Right lobe of liver (tissue), 4 donors: Measurements from ENCODE around the gene PCLAF.
"Not testable (repeated sequence)": the region's sequence is repeated elsewhere in the genome, so short reads cannot be mapped to it uniquely, and the experiment has no call there.

Experiments used
- CTCF ChIP-seq, 4 donors: fragments of 200-600 bp in 3 of 4; fragments of 450-650 bp in 1 of 4; IDR thresholded peaks; one replicate each; pipeline versions ENCODE4 v1.5.1 to v1.8.0; 2016 to 2022; ENCODE audit warnings: antibody characterized with exemption in 4 of 4, mild to moderate bottlenecking in 2 of 4
- POLR2A ChIP-seq: fragments of 450-650 bp; IDR thresholded peaks from one replicate; pipeline ENCODE4 v1.6.1; 2017; ENCODE audit warnings: antibody characterized with exemption, mild to moderate bottlenecking
- donor health status: DM: no; HTN: no; CAD: no.
- donor health status: DM: no; HTN: no; CAD: no.
- donor health status: DM: no; HTN: yes; CAD: no.

DNA sequence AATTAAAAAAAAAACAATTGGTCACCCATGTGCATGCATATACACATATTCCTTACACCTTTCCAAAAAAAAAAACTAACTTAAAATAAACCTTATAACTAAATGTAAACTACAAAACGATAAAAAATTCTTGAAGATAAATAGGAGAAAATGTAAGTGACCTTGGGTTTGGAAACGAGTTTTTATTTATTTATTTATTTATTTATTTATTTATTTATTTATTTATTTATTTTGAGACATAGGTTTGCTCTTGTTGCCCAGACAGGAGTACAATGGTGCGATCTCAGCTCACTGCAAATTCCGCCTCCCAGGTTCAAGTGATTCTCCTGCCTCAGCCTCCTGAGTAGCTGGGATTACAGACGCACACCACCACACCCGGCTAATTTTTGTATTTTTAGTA lies 35.0 kb downstream of the PCLAF start:
- TF ChIP-seq CTCF (IDR thresholded peaks at IDR 0.05); POLR2A: not testable (repeated sequence)
